Ovary (tissue), 9 donors: ENCODE data around the gene WDR90. TPM values are rescaled to one million over a fixed set of nuclear protein-coding genes. Genes with fewer than 3 reads are reported as not detected.

Source experiments
- DNase-seq, 5 donors: peaks; one replicate each; pipeline ENCODE4 v3.0.0-alpha.2; 2019 to 2020
- H3K27ac ChIP-seq, 2 donors: fragments of 200-600 bp; one replicate each; pipeline versions ENCODE4 v1.5.1 to v1.8.0; 2019 to 2022
- H3K27me3 ChIP-seq: fragments of 200-600 bp; one replicate; pipeline ENCODE4 v1.8.0; 2022
- H3K36me3 ChIP-seq: fragments of 200-600 bp; sonication (generic); one replicate; pipeline ENCODE4 v1.5.1; 2019
- H3K4me1 ChIP-seq: one replicate; pipeline ENCODE4 v1.8.1; 2013; ENCODE audit warnings: mild to moderate bottlenecking, moderate library complexity; ENCODE audit not compliant: insufficient read depth
- H3K4me3 ChIP-seq: fragments of 200-600 bp; sonication (generic); one replicate; pipeline ENCODE4 v1.5.1; 2017
- H3K9me3 ChIP-seq, 2 donors: fragments of 200-600 bp in 1 of 2; sonication (generic) in 1 of 2; one replicate each; pipeline versions ENCODE4 v1.5.1 to v1.8.1; 2013 to 2019; ENCODE audit warnings: mild to moderate bottlenecking in 1 of 2, moderate library complexity in 1 of 2
- CTCF ChIP-seq, 3 donors: fragments of 450-650 bp in 2 of 3; fragments of 200-600 bp in 1 of 3; IDR thresholded peaks; one replicate each; pipeline versions ENCODE4 v1.5.1 to v1.8.0; 2016 to 2022; ENCODE audit warnings: antibody characterized with exemption in 3 of 3, mild to moderate bottlenecking in 1 of 3
- EP300 ChIP-seq: sonication (generic); formaldehyde crosslinking; IDR thresholded peaks from one replicate; pipeline ENCODE4 v1.6.1; 2017; ENCODE audit warnings: antibody characterized with exemption
- POLR2A ChIP-seq: fragments of 450-650 bp; IDR thresholded peaks from one replicate; pipeline ENCODE4 v1.6.1; 2017; ENCODE audit warnings: antibody characterized with exemption, mild to moderate bottlenecking, moderate library complexity
- WGBS, 3 donors: extraction: QIAGEN DNeasy Blood & Tissue Kit in 1 of 3; methylation state at CpG; one replicate each; pipeline versions ENCODE4 v1.1.5 to v1.1.7; 2013 to 2017; 5-methylcytosine and 5-hydroxymethylcytosine counted together
- intact Hi-C, 4 donors: fragments of 100-400 bp; cut with DNase I; formaldehyde crosslinking; loops; one replicate each; pipeline versions ENCODE4 v1.11.0 to v1.15.1; 2022 to 2023
- polyA plus RNA-seq, 2 donors: library from polyadenylated mRNA; stranded (reverse); fragments of 200-250 nt in 1 of 2; fragments of 350-450 nt in 1 of 2; fragmentation: Illumina TruSeq in 1 of 2; extraction: RNeasy Lipid Tissue Mini Kit (QIAGEN cat#74804) in 1 of 2; gene quantifications; one replicate each; pipeline ENCODE4 v1.2.3, GENCODE V29; 2013 to 2014
- total RNA-seq, 7 donors: library from RNA; depleted of rRNA in 2 of 7; stranded (reverse); fragments of >200 nt in 2 of 7; fragmentation: NEBNext Ultra II Directional in 3 of 7; extraction: Animal tissue kit (Norgen Biotek cat#: 25700) in 3 of 7; gene quantifications; one replicate each; pipeline versions ENCODE4 v1.1.0 to v1.2.4, GENCODE V29; 2016 to 2023
- donor health status: DM: no; HTN: no; CAD: no; lungs with moderate emphysema.
- donor health status: DM: no; HTN: no; CAD: no.
- donor health status: Bipolar disorder and iron deficiency.
- donor health status: DM: yes; HTN: yes; CAD: no.
- donor health status: DM: no; HTN: no; CAD: no.
- donor health status: DM: yes; HTN: yes; CAD: no.

WDR90 gene
- total and polyA plus RNA-seq, 9 donors, result 1.4 to 58.2 (median 37.1) TPM

- Histone ChIP-seq H3K27me3 (no peaks in the 10 kb centered on the region), H3K9me3 (no peaks in the 10 kb centered on the region), H3K27ac (peak overlapping the region in 1 of 2 donors; percentile 12), H3K4me1 (peaks cover 17% of the 10 kb centered on the region), H3K36me3 (no peaks in the 10 kb centered on the region), H3K4me3 (no peak overlapping the region)
- TF ChIP-seq POLR2A (no peak), EP300 (no peak), CTCF (IDR thresholded peaks at IDR 0.05) (no peak)
- intact Hi-C loops, result loop anchor here in 1 of 4 donors (10.0 kb wide), 1 partner anchor 1334 kb away; the partner anchor contains the start of genes RNF151 and RPS2
- WGBS, 3 donors, result 27 to 35% (median 31%) methylated on average over 23 to 29 of the region's 29 CpGs
- peak in 3 of 5 donors; percentile 25 to 49 (median 26) for DNase-seq
Measured at GRCh38 chr16:630249-630814, 18.8 kb upstream of the WDR90 start.

DNA sequence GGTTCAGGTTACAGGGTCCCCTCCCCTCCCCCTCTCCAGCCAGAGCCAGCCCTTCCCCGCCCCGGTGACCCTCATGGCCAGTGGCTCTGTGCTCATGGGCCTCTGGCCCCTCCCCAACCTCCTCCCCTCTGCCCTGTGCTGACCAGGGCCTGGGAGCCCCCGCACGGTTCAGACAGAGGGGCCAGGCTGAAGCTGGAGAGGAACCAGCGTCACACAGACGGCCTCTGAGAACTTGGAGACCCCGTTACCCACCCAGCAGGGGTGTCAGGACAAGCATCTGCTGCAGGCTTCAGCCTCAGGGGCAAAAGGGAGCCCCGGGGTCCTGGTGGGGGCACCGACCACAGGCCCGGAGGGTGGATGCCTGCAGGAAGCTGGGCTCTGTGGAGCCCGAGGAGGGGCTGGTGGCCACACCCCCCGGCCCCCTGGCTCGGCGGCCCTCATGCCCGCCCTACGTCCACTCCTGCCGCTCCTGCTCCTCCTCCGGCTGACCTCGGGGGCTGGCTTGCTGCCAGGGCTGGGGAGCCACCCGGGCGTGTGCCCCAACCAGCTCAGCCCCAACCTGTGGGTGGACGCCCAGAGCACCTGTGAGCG is 18.3 kb upstream of the WDR90 start, which contains the start of gene WFIKKN1:
Gene WFIKKN1, plus strand, starts transcription at position 171 of the 591 bp plus-strand sequence. Its CDS starts 269 bp downstream, at position 440.
- Histone ChIP-seq H3K9me3 (no peaks in the 10 kb centered on the region), H3K4me3 (no peak within 1 kb of the TSS), H3K4me1 (peaks cover 20% of the 10 kb centered on the region), H3K27me3 (no peaks in the 10 kb centered on the region), H3K27ac (peak within 1 kb of the TSS in 1 of 2 donors; percentile 12), H3K36me3 (no peaks in the 10 kb centered on the region)
- 2 to 5% (median 3%) methylated on average over 14 to 23 of the region's 23 CpGs for WGBS, 3 donors
- TF ChIP-seq POLR2A (no peak), EP300 (no peak), CTCF (IDR thresholded peaks at IDR 0.05) (no peak)
- intact Hi-C loops, result loop anchor here in 1 of 4 donors (10.0 kb wide), 1 partner anchor 1334 kb away; the partner anchor contains the start of genes RNF151 and RPS2
- DNase-seq, result peak; percentile 45 to 75 (median 68)

- no peak for TF ChIP-seq POLR2A
- TF ChIP-seq EP300, result no peak
- TF ChIP-seq CTCF (IDR thresholded peaks at IDR 0.05), result no peak
- Histone ChIP-seq H3K27me3 (no peaks in the 10 kb centered on the region), H3K9me3 (no peaks in the 10 kb centered on the region), H3K27ac (no peak overlapping the region), H3K4me3 (no peak overlapping the region), H3K36me3 (no peaks in the 10 kb centered on the region), H3K4me1 (peaks cover 20% of the 10 kb centered on the region)
- no peak for DNase-seq
- 35 to 46% (median 39%) methylated on average over 8 to 9 of the region's 9 CpGs for WGBS, 3 donors
- intact Hi-C loops, result loop anchor here in 1 of 4 donors (10.0 kb wide), 1 partner anchor 1333 kb away; the partner anchor contains the start of genes RNF151 and RPS2
Measured at GRCh38 chr16:631808-632358, 17.3 kb upstream of the WDR90 start.

DNA sequence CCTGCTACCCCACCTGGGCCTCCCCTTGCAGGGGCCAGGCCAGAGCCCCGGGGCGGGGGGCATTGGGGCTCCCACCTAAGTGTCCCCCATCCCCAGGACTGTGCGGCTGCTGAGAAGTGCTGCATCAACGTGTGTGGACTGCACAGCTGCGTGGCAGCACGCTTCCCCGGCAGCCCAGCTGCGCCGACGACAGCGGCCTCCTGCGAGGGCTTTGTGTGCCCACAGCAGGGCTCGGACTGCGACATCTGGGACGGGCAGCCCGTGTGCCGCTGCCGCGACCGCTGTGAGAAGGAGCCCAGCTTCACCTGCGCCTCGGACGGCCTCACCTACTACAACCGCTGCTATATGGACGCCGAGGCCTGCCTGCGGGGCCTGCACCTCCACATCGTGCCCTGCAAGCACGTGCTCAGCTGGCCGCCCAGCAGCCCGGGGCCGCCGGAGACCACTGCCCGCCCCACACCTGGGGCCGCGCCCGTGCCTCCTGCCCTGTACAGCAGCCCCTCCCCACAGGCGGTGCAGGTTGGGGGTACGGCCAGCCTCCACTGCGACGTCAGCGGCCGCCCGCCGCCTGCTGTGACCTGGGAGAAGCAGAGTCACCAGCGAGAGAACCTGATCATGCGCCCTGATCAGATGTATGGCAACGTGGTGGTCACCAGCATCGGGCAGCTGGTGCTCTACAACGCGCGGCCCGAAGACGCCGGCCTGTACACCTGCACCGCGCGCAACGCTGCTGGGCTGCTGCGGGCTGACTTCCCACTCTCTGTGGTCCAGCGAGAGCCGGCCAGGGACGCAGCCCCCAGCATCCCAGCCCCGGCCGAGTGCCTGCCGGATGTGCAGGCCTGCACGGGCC is 16.5 kb upstream of the WDR90 start:
- no peak for TF ChIP-seq CTCF (IDR thresholded peaks at IDR 0.05)
- TF ChIP-seq POLR2A, result no peak
- TF ChIP-seq EP300, result no peak
- intact Hi-C loops, result loop anchor here in 1 of 4 donors (10.0 kb wide), 1 partner anchor 1332 kb away; the partner anchor contains the start of genes RNF151 and RPS2
- Histone ChIP-seq H3K4me1 (peaks cover 24% of the 10 kb centered on the region), H3K36me3 (no peaks in the 10 kb centered on the region), H3K9me3 (no peaks in the 10 kb centered on the region), H3K27ac (no peak overlapping the region), H3K4me3 (no peak overlapping the region), H3K27me3 (no peaks in the 10 kb centered on the region)
- DNase-seq, result peak in 4 of 5 donors; percentile 20 to 49 (median 44)
- WGBS, 3 donors, result 90 to 95% (median 90%) methylated on average over 50 to 67 of the region's 67 CpGs
